ENCODE measurements around the gene FDXR. TPM values are rescaled to one million over a fixed set of nuclear protein-coding genes. Genes with fewer than 3 reads are reported as not detected.

The FDXR gene
- total RNA-seq, 1 experiment from 2014 or later, result 39.7 TPM

- Histone ChIP-seq H3K18ac (ENCODE audit: insufficient read length, low read depth, low read length) (no peak overlapping the region), H2BK5ac (ENCODE audit: insufficient read length, low read length) (no peak overlapping the region), H2BK20ac (ENCODE audit: low read depth, low read length, poor library complexity, severe bottlenecking) (no peak overlapping the region), H4K5ac (ENCODE audit: insufficient read length, low read depth, low read length) (no peak overlapping the region), H3K4ac (ENCODE audit: low read depth, low read length) (no peak overlapping the region), H3K27ac (ENCODE audit: insufficient read length, low read depth, low read length) (no peak overlapping the region), H2BK120ac (ENCODE audit: low read depth, low read length, poor library complexity, severe bottlenecking) (no peak overlapping the region), H3K56ac (ENCODE audit: insufficient read length, low read depth, low read length) (no peak overlapping the region), H3K79me2 (ENCODE audit: insufficient read depth, low read length) (no peaks in the 10 kb centered on the region), H4K20me1 (ENCODE audit: control insufficient read depth, insufficient read depth, insufficient read length) (no peaks in the 10 kb centered on the region), H3K9me3 (ENCODE audit: control insufficient read depth, low read depth, low read length) (no peaks in the 10 kb centered on the region), H2BK12ac (ENCODE audit: insufficient read length, low read depth, low read length) (no peak overlapping the region), H2AFZ (ENCODE audit: low read length) (no peak overlapping the region), H3K79me1 (ENCODE audit: insufficient read depth, low read depth, low read length, poor library complexity, severe bottlenecking) (no peaks in the 10 kb centered on the region), H2BK15ac (ENCODE audit: low read depth, low read length) (no peak overlapping the region), H4K8ac (replicated peaks; ENCODE audit: insufficient read length, low read depth, low read length) (no peak overlapping the region), H3K23ac (ENCODE audit: insufficient read length, low read depth, low read length) (no peak overlapping the region), H3K23me2 (ENCODE audit: insufficient read length, low read depth, low read length, poor library complexity, severe bottlenecking) (peaks cover 9% of the 10 kb centered on the region), H2AK5ac (ENCODE audit: insufficient read length, low read length) (no peak overlapping the region), H4K91ac (ENCODE audit: insufficient read length, low read depth, low read length) (no peak overlapping the region), H3K14ac (ENCODE audit: insufficient read depth, low read length) (no peak overlapping the region), H3K27me3 (ENCODE audit: insufficient read depth, low read length) (peaks cover 31% of the 10 kb centered on the region), H3T11ph (ENCODE audit: low read length) (no peak overlapping the region), H3K4me1 (ENCODE audit: insufficient read depth, low read length) (no peaks in the 10 kb centered on the region), H3K9ac (ENCODE audit: extremely low read depth, insufficient read length, low read length) (no peak overlapping the region), H3K4me2 (ENCODE audit: insufficient read depth, insufficient read length, low read length) (no peak overlapping the region)
- TF ChIP-seq CTCF (conservative IDR thresholded peaks at IDR 0.05), result no peak
- Mint-ChIP-seq H3K4me1 (peaks cover 8 to 11% of the 10 kb centered on the region in 2 experiments), H3K9me3 (no peaks in the 10 kb centered on the region), H3K27me3 (ENCODE audit: low read depth) (peaks cover 93% of the 10 kb centered on the region), H3K36me3 (ENCODE audit: insufficient read depth in 1 of 3, low read depth in 3 of 3) (no peaks in the 10 kb centered on the region), H3K27ac (no peak overlapping the region), H3K4me3 (no peak overlapping the region; a peak in 1 of 5 replicates)
- no peak for DNase-seq
- WGBS (ENCODE audit: extremely low coverage, insufficient read length, low lambda C conversion rate), result no CpG with 5 or more reads among the region's 3 CpGs
Measured at GRCh38 chr17:74850914-74851313, 21.9 kb downstream of the FDXR start.

Measured in H9 (cell line).